Mucosa of descending colon (tissue), 3 donors: ENCODE data around the gene ABCB7. TPM values are rescaled to one million over a fixed set of nuclear protein-coding genes. Genes with fewer than 3 reads are reported as not detected.
"Not testable (repeated sequence)": the region's sequence is repeated elsewhere in the genome, so short reads cannot be mapped to it uniquely, and the experiment has no call there.

ENCODE experiments used
- ATAC-seq: fragments of 200-7000 bp; cut with Tn5 transposase; one replicate; pipeline ENCODE4 v1.9.1; 2020; ENCODE audit warnings: mild to moderate bottlenecking, moderate library complexity
- DNase-seq, 3 donors: peaks; one replicate each; pipeline ENCODE4 v3.0.0-alpha.2; 2020
- H3K36me3 ChIP-seq: fragments of 200-600 bp; one replicate; pipeline ENCODE4 v1.8.0; 2021; ENCODE audit warnings: low read depth, mild to moderate bottlenecking
- H3K4me1 ChIP-seq: fragments of 200-600 bp; one replicate; pipeline ENCODE4 v1.8.0; 2021; ENCODE audit warnings: low read depth, mild to moderate bottlenecking
- H3K4me3 ChIP-seq: fragments of 200-600 bp; one replicate; pipeline ENCODE4 v1.8.0; 2021; ENCODE audit warnings: mild to moderate bottlenecking
- H3K9me3 ChIP-seq: fragments of 200-600 bp; one replicate; pipeline ENCODE4 v1.8.0; 2021; ENCODE audit warnings: mild to moderate bottlenecking
- intact Hi-C, 2 donors: fragments of 100-400 bp; cut with DNase I in 1 of 2; cut with micrococcal nuclease in 1 of 2; formaldehyde crosslinking; loops; one replicate each; pipeline versions ENCODE4 v1.11.0 to v1.11.1; 2022; cut with DNase I, micrococcal nuclease
- total RNA-seq, 3 donors: library from RNA; stranded (reverse); fragmentation: NEBNext Ultra II Directional in 2 of 3; extraction: Animal tissue kit (Norgen Biotek cat#: 25700) in 2 of 3; gene quantifications; one replicate each; pipeline versions ENCODE4 v1.2.1 to v1.2.4, GENCODE V29; 2021 to 2023
- TF ChIP-seq, protein P1 (sequence below): fragments of 200-600 bp; IDR thresholded peaks from one replicate; pipeline ENCODE4 v1.8.0; 2022; ENCODE audit warnings: antibody characterized with exemption, mild to moderate bottlenecking
- donor health status: DM: no; HTN: no; CAD: no; lungs with moderate emphysema.
- donor health status: DM: no; HTN: no; CAD: no.
- donor health status: DM: no; HTN: yes; CAD: no.

Gene ABCB7
- total RNA-seq, 3 donors from 2014 or later: 27.4 to 29.7 (median 27.4) TPM

DNA sequence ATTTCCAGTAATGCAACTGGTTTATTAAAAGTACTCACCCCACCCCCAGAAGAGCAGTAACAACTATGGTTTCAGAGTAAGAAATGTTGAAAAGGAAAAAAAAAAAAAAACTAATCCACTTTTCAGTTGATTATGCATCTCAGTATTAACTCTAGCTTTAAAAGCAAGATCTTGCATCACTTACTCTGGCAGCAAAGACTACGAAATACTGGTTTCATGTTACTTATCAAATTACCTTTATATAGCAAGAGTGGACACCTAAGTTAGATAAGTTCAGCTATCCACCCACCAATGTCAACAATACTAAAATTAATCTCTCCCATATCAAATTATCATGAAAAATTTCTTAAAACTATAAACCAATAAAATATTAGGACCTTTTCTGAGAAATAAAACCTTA is 105.0 kb downstream of the ABCB7 start:
- TF ChIP-seq, protein P1, sequence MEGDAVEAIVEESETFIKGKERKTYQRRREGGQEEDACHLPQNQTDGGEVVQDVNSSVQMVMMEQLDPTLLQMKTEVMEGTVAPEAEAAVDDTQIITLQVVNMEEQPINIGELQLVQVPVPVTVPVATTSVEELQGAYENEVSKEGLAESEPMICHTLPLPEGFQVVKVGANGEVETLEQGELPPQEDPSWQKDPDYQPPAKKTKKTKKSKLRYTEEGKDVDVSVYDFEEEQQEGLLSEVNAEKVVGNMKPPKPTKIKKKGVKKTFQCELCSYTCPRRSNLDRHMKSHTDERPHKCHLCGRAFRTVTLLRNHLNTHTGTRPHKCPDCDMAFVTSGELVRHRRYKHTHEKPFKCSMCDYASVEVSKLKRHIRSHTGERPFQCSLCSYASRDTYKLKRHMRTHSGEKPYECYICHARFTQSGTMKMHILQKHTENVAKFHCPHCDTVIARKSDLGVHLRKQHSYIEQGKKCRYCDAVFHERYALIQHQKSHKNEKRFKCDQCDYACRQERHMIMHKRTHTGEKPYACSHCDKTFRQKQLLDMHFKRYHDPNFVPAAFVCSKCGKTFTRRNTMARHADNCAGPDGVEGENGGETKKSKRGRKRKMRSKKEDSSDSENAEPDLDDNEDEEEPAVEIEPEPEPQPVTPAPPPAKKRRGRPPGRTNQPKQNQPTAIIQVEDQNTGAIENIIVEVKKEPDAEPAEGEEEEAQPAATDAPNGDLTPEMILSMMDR: no peak
- intact Hi-C loops: no loop called here
- Histone ChIP-seq H3K4me3 (no peak overlapping the region), H3K36me3 (no peaks in the 10 kb centered on the region), H3K4me1 (no peaks in the 10 kb centered on the region), H3K9me3 (no peaks in the 10 kb centered on the region)
- no peak for DNase-seq
- no peak for ATAC-seq

DNA sequence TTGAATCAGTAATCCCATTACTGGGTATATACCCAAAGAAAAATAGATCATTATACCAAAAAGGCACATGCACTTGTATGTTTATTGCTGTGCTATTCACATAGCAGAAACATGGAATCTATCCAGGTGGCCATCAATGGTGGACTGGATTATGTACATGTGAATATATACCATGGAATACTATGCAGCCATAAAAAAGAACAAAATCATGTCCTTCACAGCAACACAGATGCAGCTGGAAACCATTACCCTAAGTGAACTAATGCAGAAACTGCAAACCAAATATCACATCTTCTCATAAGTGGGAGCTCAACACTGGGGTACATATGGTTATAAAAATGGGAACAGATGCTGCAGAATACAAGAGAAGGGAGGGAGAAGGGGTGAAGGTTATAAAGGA is 110.7 kb downstream of the ABCB7 start:
- TF ChIP-seq, protein P1: no peak
- Histone ChIP-seq H3K4me3 (no peak overlapping the region), H3K36me3 (no peaks in the 10 kb centered on the region), H3K9me3 (peaks cover 5% of the 10 kb centered on the region), H3K4me1 (no peaks in the 10 kb centered on the region)
- intact Hi-C loops: no loop called here
- no peak for ATAC-seq
- no peak for DNase-seq

DNA sequence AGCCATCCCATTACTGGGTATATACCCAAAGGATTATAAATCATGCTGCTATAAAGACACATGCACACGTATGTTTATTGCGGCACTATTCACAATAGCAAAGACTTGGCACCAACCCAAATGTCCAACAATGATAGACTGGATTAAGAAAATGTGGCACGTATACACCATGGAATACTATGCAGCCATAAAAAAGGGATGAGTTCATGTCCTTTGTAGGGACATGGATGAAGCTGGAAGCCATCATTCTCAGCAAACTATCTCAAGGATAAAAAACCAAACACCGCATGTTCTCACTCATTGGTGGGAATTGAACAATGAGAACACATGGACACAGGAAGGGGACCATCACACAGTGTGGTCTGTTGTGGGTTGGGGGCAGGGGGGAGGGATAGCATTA is 111.9 kb downstream of the ABCB7 start:
- H3K4me3 ChIP-seq, ATAC-seq, intact Hi-C loops: not testable (repeated sequence)

DNA sequence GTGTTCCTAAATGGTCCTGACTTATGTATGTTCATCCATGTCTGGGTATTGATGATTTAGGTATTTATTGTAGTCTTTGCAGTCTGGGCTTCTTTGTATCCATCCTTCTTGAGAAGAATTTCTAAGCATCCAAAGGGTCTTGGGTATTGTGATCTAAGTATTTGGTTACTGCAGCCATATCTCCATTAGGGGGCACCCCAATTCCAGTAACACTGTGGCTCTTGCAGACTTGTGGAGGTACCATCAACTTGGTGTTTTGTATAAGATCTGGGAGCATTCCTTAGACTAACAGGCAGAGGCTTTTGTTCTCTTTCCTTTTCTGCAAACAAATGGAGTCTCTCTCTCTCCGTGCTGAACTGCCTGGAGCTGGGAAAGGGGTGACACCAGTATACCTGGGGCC is 117.2 kb downstream of the ABCB7 start:
- DNase-seq (peak in 1 of 3 donors; percentile 1), ATAC-seq (no peak)
- H3K4me3 ChIP-seq: no peak overlapping the region
- H3K36me3 ChIP-seq: no peaks in the 10 kb centered on the region
- TF ChIP-seq, protein P1: no peak
- intact Hi-C loops: no loop called here
- H3K9me3 ChIP-seq: peaks cover 33% of the 10 kb centered on the region
- H3K4me1 ChIP-seq: no peaks in the 10 kb centered on the region

More for the DNA sequence above, 111.9 kb downstream of the ABCB7 start:
- H3K36me3 ChIP-seq, DNase-seq, H3K4me1 ChIP-seq, H3K9me3 ChIP-seq: not testable (repeated sequence)

Other genes with a start within 250 kb of the ABCB7 start
- 1 to 10 TPM; 1.0 to 6.8 (median 1.7) TPM for gene NEXMIF, start 230.8 kb downstream of the ABCB7 start, total RNA-seq
- gene UPRT, start 117.8 kb upstream of the ABCB7 start, total RNA-seq: 10 to 100 TPM; 10.4 to 17.3 (median 13.8) TPM